ENCODE results near the gene CDC42SE2.

Gene CDC42SE2

GRCh38 chr5:131263648-131264450, at the start of gene CDC42SE2:
Gene CDC42SE2 (plus strand): TSS chr5:131264053. CDS start chr5:131359494, 95,441 bp downstream.
- DNase-seq, result peak; percentile 32

GRCh38 chr5:131214609-131215227, 49.1 kb upstream of the CDC42SE2 start:
- DNase-seq, result no peak

GRCh38 chr5:131217791-131218190, 46.1 kb upstream of the CDC42SE2 start:
- no peak for DNase-seq

- DNase-seq, result no peak
Observed at GRCh38 chr5:131218392-131218791, 45.5 kb upstream of the CDC42SE2 start.

- DNase-seq, result no peak
Observed at GRCh38 chr5:131220566-131220965, 43.3 kb upstream of the CDC42SE2 start.

- no peak for DNase-seq
Observed at GRCh38 chr5:131221008-131221703, 42.7 kb upstream of the CDC42SE2 start.

- DNase-seq, result no peak
Observed at GRCh38 chr5:131221888-131222287, 42.0 kb upstream of the CDC42SE2 start.

GRCh38 chr5:131222731-131223130, 41.1 kb upstream of the CDC42SE2 start:
- no peak for DNase-seq

- DNase-seq, result no peak
Observed at GRCh38 chr5:131223751-131224386, 40.0 kb upstream of the CDC42SE2 start.

- DNase-seq, result no peak
Observed at GRCh38 chr5:131224387-131225201, 39.3 kb upstream of the CDC42SE2 start.

GRCh38 chr5:131225282-131225974, 38.4 kb upstream of the CDC42SE2 start:
- DNase-seq, result no peak

- DNase-seq, result no peak
Observed at GRCh38 chr5:131226899-131227298, 37.0 kb upstream of the CDC42SE2 start.

- DNase-seq, result no peak
Observed at GRCh38 chr5:131228646-131229045, 35.2 kb upstream of the CDC42SE2 start.

- no peak for DNase-seq
Observed at GRCh38 chr5:131229623-131230022, 34.2 kb upstream of the CDC42SE2 start.

GRCh38 chr5:131230406-131230805, 33.4 kb upstream of the CDC42SE2 start:
- no peak for DNase-seq

- no peak for DNase-seq
Observed at GRCh38 chr5:131239686-131240085, 24.2 kb upstream of the CDC42SE2 start.

- no peak for DNase-seq
Observed at GRCh38 chr5:131242728-131243255, 21.1 kb upstream of the CDC42SE2 start.

GRCh38 chr5:131245312-131245711, 18.5 kb upstream of the CDC42SE2 start:
- no peak for DNase-seq

GRCh38 chr5:131245948-131246347, 17.9 kb upstream of the CDC42SE2 start:
- DNase-seq, result no peak

GRCh38 chr5:131246504-131246903, 17.3 kb upstream of the CDC42SE2 start:
- DNase-seq, result no peak

- no peak for DNase-seq
Observed at GRCh38 chr5:131250751-131251475, 12.9 kb upstream of the CDC42SE2 start.
